GM06990 (cell line): ENCODE measurements around the gene P4HTM.
A peak's percentile ranks its signal among the peaks of the same experiment; 100 is the strongest.

Experiments used
- DNase-seq: peaks from one replicate; pipeline ENCODE4 v3.0.0-alpha.2; 2011; ENCODE audit not compliant: insufficient read length; ENCODE audit errors: extremely low read depth
- H3K27me3 ChIP-seq: replicated peaks from 2 replicates; pipeline ENCODE4 v1.6.0; 2011; ENCODE audit warnings: low read length; ENCODE audit not compliant: control insufficient read depth, insufficient read depth
- H3K36me3 ChIP-seq: 2 replicates; pipeline ENCODE4 v1.5.1; 2011; ENCODE audit warnings: low read length; ENCODE audit not compliant: control insufficient read depth, insufficient read depth
- H3K4me3 ChIP-seq: replicated peaks from 2 replicates; pipeline ENCODE4 v1.5.1; 2011; ENCODE audit warnings: low read depth, mild to moderate bottlenecking, control low read depth, low read length
- TF ChIP-seq, protein P1 (sequence below): IDR thresholded peaks from 2 replicates; pipeline ENCODE4 v1.5.1; 2011; ENCODE audit warnings: low read length, control low read depth, mild to moderate bottlenecking, inconsistent platforms; ENCODE audit not compliant: insufficient read depth, poor library complexity, severe bottlenecking

P4HTM gene, protein sequence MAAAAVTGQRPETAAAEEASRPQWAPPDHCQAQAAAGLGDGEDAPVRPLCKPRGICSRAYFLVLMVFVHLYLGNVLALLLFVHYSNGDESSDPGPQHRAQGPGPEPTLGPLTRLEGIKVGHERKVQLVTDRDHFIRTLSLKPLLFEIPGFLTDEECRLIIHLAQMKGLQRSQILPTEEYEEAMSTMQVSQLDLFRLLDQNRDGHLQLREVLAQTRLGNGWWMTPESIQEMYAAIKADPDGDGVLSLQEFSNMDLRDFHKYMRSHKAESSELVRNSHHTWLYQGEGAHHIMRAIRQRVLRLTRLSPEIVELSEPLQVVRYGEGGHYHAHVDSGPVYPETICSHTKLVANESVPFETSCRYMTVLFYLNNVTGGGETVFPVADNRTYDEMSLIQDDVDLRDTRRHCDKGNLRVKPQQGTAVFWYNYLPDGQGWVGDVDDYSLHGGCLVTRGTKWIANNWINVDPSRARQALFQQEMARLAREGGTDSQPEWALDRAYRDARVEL

DNA sequence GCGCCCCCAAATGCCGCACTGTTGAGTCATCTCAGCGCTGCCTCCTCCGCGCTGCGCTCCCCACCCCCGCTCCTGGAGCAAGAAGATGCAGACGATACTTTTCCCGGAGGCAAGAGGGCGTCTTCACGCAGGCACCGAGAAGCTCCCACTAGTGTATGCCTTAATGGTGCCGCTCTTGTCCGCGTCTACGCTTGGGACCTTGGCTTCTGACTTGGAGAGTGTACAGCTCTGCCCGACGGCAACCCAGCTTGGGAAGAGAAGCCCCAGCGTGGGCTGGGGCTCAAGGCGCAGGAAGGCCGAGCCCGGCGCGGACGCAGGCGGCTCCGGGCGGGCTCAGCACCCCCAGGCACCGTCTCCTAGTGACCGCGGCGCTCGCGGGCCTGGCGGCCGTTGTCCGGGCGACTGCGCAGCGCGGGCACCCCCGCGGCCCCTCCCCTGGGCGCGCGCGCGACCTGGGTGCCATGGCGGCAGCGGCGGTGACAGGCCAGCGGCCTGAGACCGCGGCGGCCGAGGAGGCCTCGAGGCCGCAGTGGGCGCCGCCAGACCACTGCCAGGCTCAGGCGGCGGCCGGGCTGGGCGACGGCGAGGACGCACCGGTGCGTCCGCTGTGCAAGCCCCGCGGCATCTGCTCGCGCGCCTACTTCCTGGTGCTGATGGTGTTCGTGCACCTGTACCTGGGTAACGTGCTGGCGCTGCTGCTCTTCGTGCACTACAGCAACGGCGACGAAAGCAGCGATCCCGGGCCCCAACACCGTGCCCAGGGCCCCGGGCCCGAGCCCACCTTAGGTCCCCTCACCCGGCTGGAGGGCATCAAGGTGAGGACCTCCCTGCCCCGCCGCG, at the start of gene P4HTM:
Gene P4HTM, plus strand, starts transcription at position 446 of the 840 bp plus-strand sequence. Its CDS starts 16 bp downstream, at position 462.
- no peaks in the 10 kb centered on the region for H3K27me3 ChIP-seq
- peak; percentile 83 for DNase-seq
- TF ChIP-seq, protein P1, sequence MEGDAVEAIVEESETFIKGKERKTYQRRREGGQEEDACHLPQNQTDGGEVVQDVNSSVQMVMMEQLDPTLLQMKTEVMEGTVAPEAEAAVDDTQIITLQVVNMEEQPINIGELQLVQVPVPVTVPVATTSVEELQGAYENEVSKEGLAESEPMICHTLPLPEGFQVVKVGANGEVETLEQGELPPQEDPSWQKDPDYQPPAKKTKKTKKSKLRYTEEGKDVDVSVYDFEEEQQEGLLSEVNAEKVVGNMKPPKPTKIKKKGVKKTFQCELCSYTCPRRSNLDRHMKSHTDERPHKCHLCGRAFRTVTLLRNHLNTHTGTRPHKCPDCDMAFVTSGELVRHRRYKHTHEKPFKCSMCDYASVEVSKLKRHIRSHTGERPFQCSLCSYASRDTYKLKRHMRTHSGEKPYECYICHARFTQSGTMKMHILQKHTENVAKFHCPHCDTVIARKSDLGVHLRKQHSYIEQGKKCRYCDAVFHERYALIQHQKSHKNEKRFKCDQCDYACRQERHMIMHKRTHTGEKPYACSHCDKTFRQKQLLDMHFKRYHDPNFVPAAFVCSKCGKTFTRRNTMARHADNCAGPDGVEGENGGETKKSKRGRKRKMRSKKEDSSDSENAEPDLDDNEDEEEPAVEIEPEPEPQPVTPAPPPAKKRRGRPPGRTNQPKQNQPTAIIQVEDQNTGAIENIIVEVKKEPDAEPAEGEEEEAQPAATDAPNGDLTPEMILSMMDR: peak; percentile 47
- peaks cover 7% of the 10 kb centered on the region for H3K36me3 ChIP-seq
- H3K4me3 ChIP-seq: peak within 1 kb of the TSS; percentile 80

GRCh38 chr3:48945432-48945831, 44.6 kb upstream of the P4HTM start:
- H3K36me3 ChIP-seq: no peaks in the 10 kb centered on the region
- TF ChIP-seq, protein P1: no peak
- H3K27me3 ChIP-seq: no peaks in the 10 kb centered on the region
- H3K4me3 ChIP-seq: no peak overlapping the region
- DNase-seq: no peak

DNA sequence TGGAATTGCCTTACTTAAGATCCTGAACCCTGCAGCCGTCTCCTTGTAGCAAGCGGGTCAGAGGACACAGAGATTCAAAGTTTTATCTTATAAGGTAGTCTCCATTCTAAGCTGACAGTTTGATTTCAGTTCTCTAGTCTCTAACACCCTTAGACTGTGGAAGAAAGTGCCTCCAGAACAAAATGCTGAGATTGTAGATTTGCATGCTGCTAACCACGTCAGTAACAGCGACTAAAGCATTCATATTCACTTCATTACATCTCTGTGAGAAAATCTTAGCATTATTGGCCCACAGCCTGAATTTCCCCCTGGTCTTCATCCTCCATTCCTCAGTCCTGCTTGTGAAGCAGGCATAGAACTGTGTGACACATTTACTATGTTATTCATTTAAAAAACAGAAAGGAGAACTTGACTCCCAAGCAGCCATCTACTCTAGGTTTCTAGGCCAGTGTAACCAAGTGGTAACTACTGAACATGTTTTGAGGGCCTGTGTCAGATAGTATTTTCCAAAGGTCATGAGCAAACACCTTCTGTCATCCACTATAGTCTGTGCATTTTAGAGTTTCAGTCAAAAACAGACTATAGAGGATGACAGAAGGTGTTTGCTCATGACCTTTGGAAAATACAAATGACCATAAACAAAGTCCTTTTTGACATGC, 44.0 kb upstream of the P4HTM start:
- H3K4me3 ChIP-seq: no peak overlapping the region
- no peak for DNase-seq
- H3K27me3 ChIP-seq: no peaks in the 10 kb centered on the region
- H3K36me3 ChIP-seq: no peaks in the 10 kb centered on the region
- TF ChIP-seq, protein P1: no peak

- DNase-seq: no peak
- TF ChIP-seq, protein P1: no peak
- Histone ChIP-seq H3K27me3 (no peaks in the 10 kb centered on the region), H3K4me3 (no peak overlapping the region), H3K36me3 (no peaks in the 10 kb centered on the region)
Observed at GRCh38 chr3:48949376-48949717, 40.7 kb upstream of the P4HTM start.

- TF ChIP-seq, protein P1: no peak
- Histone ChIP-seq H3K36me3 (no peaks in the 10 kb centered on the region), H3K27me3 (no peaks in the 10 kb centered on the region), H3K4me3 (no peak overlapping the region)
- DNase-seq: no peak
Observed at GRCh38 chr3:48950051-48950450, 40.0 kb upstream of the P4HTM start.
